PC-9 (cell line): ENCODE results near the gene COL5A2.

ENCODE experiments used
- CTCF ChIP-seq: fragments of 200-600 bp; sonication (generic); conservative IDR thresholded peaks from 2 replicates; pipeline ENCODE4 v1.6.1; 2017; ENCODE audit warnings: mixed run types, antibody characterized with exemption, mild to moderate bottlenecking, moderate library complexity
- EZH2 ChIP-seq: fragments of 200-600 bp; sonication (generic); IDR thresholded peaks from 2 replicates; pipeline ENCODE4 v1.8.0; 2017; ENCODE audit warnings: antibody characterized with exemption, low read depth

GRCh38 chr2:189095101-189095500 lies 84.5 kb downstream of the COL5A2 start:
- TF ChIP-seq CTCF = no peak
- TF ChIP-seq EZH2 = no peak
